Upper lobe of right lung (tissue), 1 donor: ENCODE measurements around the gene HSD3B1. TPM values are rescaled to one million over a fixed set of nuclear protein-coding genes. Genes with fewer than 3 reads are reported as not detected.

ENCODE experiments used
- ATAC-seq: fragments of 200-7000 bp; cut with Tn5 transposase; one replicate; pipeline ENCODE4 v1.9.1; 2020; ENCODE audit warnings: mild to moderate bottlenecking, moderate library complexity
- DNase-seq: peaks from one replicate; pipeline ENCODE4 v3.0.0-alpha.2; 2020
- H3K27ac ChIP-seq: fragments of 200-600 bp; one replicate; pipeline ENCODE4 v1.8.0; 2022
- H3K27me3 ChIP-seq: fragments of 200-600 bp; one replicate; pipeline ENCODE4 v1.8.0; 2022; ENCODE audit warnings: mild to moderate bottlenecking
- H3K36me3 ChIP-seq: fragments of 200-600 bp; one replicate; pipeline ENCODE4 v1.8.0; 2022
- H3K4me1 ChIP-seq: fragments of 200-600 bp; one replicate; pipeline ENCODE4 v1.8.0; 2022
- H3K4me3 ChIP-seq: fragments of 200-600 bp; one replicate; pipeline ENCODE4 v1.8.0; 2022; ENCODE audit warnings: mild to moderate bottlenecking
- H3K9me3 ChIP-seq: fragments of 200-600 bp; one replicate; pipeline ENCODE4 v1.8.0; 2022
- CTCF ChIP-seq: fragments of 200-600 bp; IDR thresholded peaks from one replicate; pipeline ENCODE4 v1.8.0; 2022; ENCODE audit warnings: antibody characterized with exemption
- intact Hi-C: fragments of 100-400 bp; cut with DNase I; formaldehyde crosslinking; loops from one replicate; pipeline ENCODE4 v1.11.0; 2022
- total RNA-seq: library from RNA; stranded (reverse); fragmentation: NEBNext Ultra II Directional; extraction: Animal tissue kit (Norgen Biotek cat#: 25700); gene quantifications from one replicate; pipeline ENCODE4 v1.2.1, GENCODE V29; 2021
- donor health status: DM: no; HTN: yes; CAD: no; lungs with severe emphysema.

The HSD3B1 gene
- total RNA-seq, 1 donor from 2014 or later, result not detected

- H3K27ac ChIP-seq, result no peak overlapping the region
- no peak for TF ChIP-seq CTCF
- no peaks in the 10 kb centered on the region for H3K36me3 ChIP-seq
- H3K4me1 ChIP-seq, result no peaks in the 10 kb centered on the region
- ATAC-seq, result no peak
- no peak overlapping the region for H3K4me3 ChIP-seq
- no peak for DNase-seq
- no peaks in the 10 kb centered on the region for H3K9me3 ChIP-seq
- no peaks in the 10 kb centered on the region for H3K27me3 ChIP-seq
- intact Hi-C loops, result no loop called here
Observed at GRCh38 chr1:119537966-119538365, 31.0 kb downstream of the HSD3B1 start.

GRCh38 chr1:119539636-119540035 is 32.6 kb downstream of the HSD3B1 start:
- Histone ChIP-seq H3K27me3 (no peaks in the 10 kb centered on the region), H3K4me1 (no peaks in the 10 kb centered on the region), H3K9me3 (no peaks in the 10 kb centered on the region), H3K36me3 (no peaks in the 10 kb centered on the region), H3K27ac (no peak overlapping the region), H3K4me3 (no peak overlapping the region)
- no peak for TF ChIP-seq CTCF
- DNase-seq (no peak), ATAC-seq (no peak)
- intact Hi-C loops, result no loop called here

GRCh38 chr1:119541389-119541788 is 34.4 kb downstream of the HSD3B1 start:
- no peak for TF ChIP-seq CTCF
- Histone ChIP-seq H3K27ac (no peak overlapping the region), H3K36me3 (no peaks in the 10 kb centered on the region), H3K4me3 (no peak overlapping the region), H3K27me3 (no peaks in the 10 kb centered on the region), H3K9me3 (no peaks in the 10 kb centered on the region), H3K4me1 (no peaks in the 10 kb centered on the region)
- intact Hi-C loops, result no loop called here
- DNase-seq (no peak), ATAC-seq (no peak)

- TF ChIP-seq CTCF, result no peak
- ATAC-seq (peak; percentile 49), DNase-seq (no peak)
- Histone ChIP-seq H3K27ac (no peak overlapping the region), H3K27me3 (no peaks in the 10 kb centered on the region), H3K4me3 (no peak overlapping the region), H3K36me3 (no peaks in the 10 kb centered on the region), H3K9me3 (no peaks in the 10 kb centered on the region), H3K4me1 (no peaks in the 10 kb centered on the region)
- intact Hi-C loops, result no loop called here
Observed at GRCh38 chr1:119542492-119542946, 35.5 kb downstream of the HSD3B1 start.

GRCh38 chr1:119544165-119544762 is 37.3 kb downstream of the HSD3B1 start:
- peak; percentile 33 for TF ChIP-seq CTCF
- DNase-seq, result no peak
- H3K4me1 ChIP-seq, result no peaks in the 10 kb centered on the region

GRCh38 chr1:119546641-119547040 is 39.6 kb downstream of the HSD3B1 start:
- H3K9me3 ChIP-seq, result no peaks in the 10 kb centered on the region
- H3K4me3 ChIP-seq, result no peak overlapping the region
- no peaks in the 10 kb centered on the region for H3K27me3 ChIP-seq
- intact Hi-C loops, result no loop called here
- ATAC-seq, result no peak
- no peak for DNase-seq
- H3K4me1 ChIP-seq, result no peaks in the 10 kb centered on the region
- no peak for TF ChIP-seq CTCF
- no peak overlapping the region for H3K27ac ChIP-seq
- H3K36me3 ChIP-seq, result no peaks in the 10 kb centered on the region

More at GRCh38 chr1:119544165-119544762, 37.3 kb downstream of the HSD3B1 start:
- H3K4me3 ChIP-seq, result no peak overlapping the region
- intact Hi-C loops, result no loop called here
- no peaks in the 10 kb centered on the region for H3K27me3 ChIP-seq
- no peaks in the 10 kb centered on the region for H3K9me3 ChIP-seq
- ATAC-seq, result peak; percentile 41
- no peak overlapping the region for H3K27ac ChIP-seq
- H3K36me3 ChIP-seq, result no peaks in the 10 kb centered on the region
